A673 (cell line): ENCODE results near the gene CLASP1. TPM values are rescaled to one million over a fixed set of nuclear protein-coding genes. Genes with fewer than 3 reads are reported as not detected.
"Not testable (repeated sequence)": the region's sequence is repeated elsewhere in the genome, so short reads cannot be mapped to it uniquely, and the experiment has no call there.

Source experiments
- BruUV-seq: library from RNA; stranded (reverse); fragments of 400-500 nt; replicated peaks from 2 replicates; lab custom pipeline; 2021; lab: Mats Ljungman, UMichigan
- CTCF ChIA-PET: fragments of 300-600 bp; sonication (Branson Sonifier 250); formaldehyde crosslinking; loops from one replicate; lab custom pipeline; 2022; ENCODE audit warnings: antibody characterized with exemption; lab: Charles Lee
- POLR2A ChIA-PET: fragments of 300-600 bp; sonication (Branson Sonifier 250); formaldehyde crosslinking; loops from one replicate; lab custom pipeline; 2022; ENCODE audit warnings: antibody characterized with exemption; ENCODE audit not compliant: low non-redundant PET; lab: Charles Lee
- DNase-seq: peaks from one replicate; pipeline ENCODE4 v3.0.0-alpha.2; 2015; ENCODE audit warnings: low spot score
- H3K27ac ChIP-seq: fragments of 200-600 bp; sonication (generic); 2 replicates; pipeline ENCODE4 v1.5.1; 2016; ENCODE audit warnings: mixed run types, low read depth, mild to moderate bottlenecking, mixed read lengths, antibody characterized with exemption, low read length; ENCODE audit not compliant: poor library complexity, severe bottlenecking
- H3K27me3 ChIP-seq: fragments of 200-600 bp; sonication (generic); replicated peaks from 2 replicates; pipeline ENCODE4 v1.6.1; 2017; ENCODE audit warnings: mixed run types, low read depth, mild to moderate bottlenecking, mixed read lengths, antibody characterized with exemption, low read length; ENCODE audit not compliant: insufficient read depth, poor library complexity
- H3K36me3 ChIP-seq: fragments of 200-600 bp; sonication (generic); 2 replicates; pipeline ENCODE4 v1.6.1; 2016; ENCODE audit warnings: mixed run types, mild to moderate bottlenecking, mixed read lengths, antibody characterized with exemption, low read length; ENCODE audit not compliant: insufficient read depth, poor library complexity, severe bottlenecking
- H3K4me1 ChIP-seq: fragments of 200-600 bp; sonication (generic); 2 replicates; pipeline ENCODE4 v1.6.1; 2017; ENCODE audit warnings: mixed run types, mild to moderate bottlenecking, mixed read lengths, antibody characterized with exemption, low read length; ENCODE audit not compliant: insufficient read depth, poor library complexity, severe bottlenecking
- H3K4me3 ChIP-seq: fragments of 200-600 bp; sonication (generic); 2 replicates; pipeline ENCODE4 v1.5.1; 2016; ENCODE audit warnings: low read depth, mixed run types, mild to moderate bottlenecking, mixed read lengths, low read length; ENCODE audit not compliant: poor library complexity, severe bottlenecking
- H3K9me3 ChIP-seq: fragments of 200-600 bp; sonication (generic); 2 replicates; pipeline ENCODE4 v1.6.1; 2016; ENCODE audit warnings: mixed run types, low read depth, mild to moderate bottlenecking, mixed read lengths, antibody characterized with exemption, low read length; ENCODE audit not compliant: poor library complexity, severe bottlenecking
- EZH2 ChIP-seq: fragments of 200-600 bp; sonication (generic); IDR thresholded peaks from 2 replicates; pipeline ENCODE4 v1.6.1; 2017; ENCODE audit warnings: borderline replicate concordance, low read depth, mild to moderate bottlenecking, mixed read lengths, antibody characterized with exemption, low read length; ENCODE audit not compliant: poor library complexity, severe bottlenecking
- intact Hi-C: fragments of 100-400 bp; cut with micrococcal nuclease; formaldehyde crosslinking; loops from one replicate; pipeline ENCODE4 v1.10.0; 2022; ENCODE audit not compliant: unreplicated experiment
- total RNA-seq: library from RNA; stranded (reverse); gene quantifications from 2 replicates; pipeline ENCODE4 v1.2.3, GENCODE V29; 2021
- TF ChIP-seq, protein P1 (sequence below): fragments of 300-800, 200-600 bp; sonication (generic); conservative IDR thresholded peaks from 2 replicates; pipeline ENCODE4 v1.5.1; 2017; ENCODE audit warnings: low read depth, mild to moderate bottlenecking, antibody characterized with exemption, low read length, moderate library complexity, mixed read lengths

CLASP1 gene
- total RNA-seq, 1 experiment from 2014 or later: 69.1 TPM

DNA sequence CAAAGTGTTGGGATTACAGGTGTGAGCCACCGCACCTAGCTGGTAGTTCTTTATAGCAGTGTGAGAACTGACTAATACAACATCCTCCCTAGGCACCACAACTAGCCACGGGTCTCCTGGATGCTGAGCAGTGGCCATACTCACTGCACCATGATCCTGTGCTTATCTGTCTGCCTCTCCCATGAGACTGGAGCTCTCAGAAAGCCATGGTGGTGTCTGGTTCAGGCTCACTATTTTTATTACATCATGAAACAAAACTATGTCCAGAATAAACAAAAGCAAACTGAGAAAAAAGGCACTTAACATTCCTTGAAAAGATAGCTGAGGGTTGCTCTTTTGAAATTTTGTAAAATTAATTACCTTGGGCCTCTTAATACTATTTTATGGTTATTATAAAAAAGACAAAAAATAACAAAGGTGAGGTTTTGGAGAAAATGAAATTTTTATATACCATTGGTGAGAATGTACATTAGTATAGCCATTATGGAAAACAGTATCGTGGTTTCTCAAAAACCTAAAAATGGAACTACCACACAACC lies 273.6 kb downstream of the CLASP1 start:
- Histone ChIP-seq H3K4me1 (no peaks in the 10 kb centered on the region), H3K27me3 (no peaks in the 10 kb centered on the region), H3K27ac (no peak overlapping the region), H3K9me3 (no peaks in the 10 kb centered on the region), H3K36me3 (peaks cover 17% of the 10 kb centered on the region), H3K4me3 (no peak overlapping the region)
- no peak for TF ChIP-seq EZH2
- TF ChIP-seq, protein P1, sequence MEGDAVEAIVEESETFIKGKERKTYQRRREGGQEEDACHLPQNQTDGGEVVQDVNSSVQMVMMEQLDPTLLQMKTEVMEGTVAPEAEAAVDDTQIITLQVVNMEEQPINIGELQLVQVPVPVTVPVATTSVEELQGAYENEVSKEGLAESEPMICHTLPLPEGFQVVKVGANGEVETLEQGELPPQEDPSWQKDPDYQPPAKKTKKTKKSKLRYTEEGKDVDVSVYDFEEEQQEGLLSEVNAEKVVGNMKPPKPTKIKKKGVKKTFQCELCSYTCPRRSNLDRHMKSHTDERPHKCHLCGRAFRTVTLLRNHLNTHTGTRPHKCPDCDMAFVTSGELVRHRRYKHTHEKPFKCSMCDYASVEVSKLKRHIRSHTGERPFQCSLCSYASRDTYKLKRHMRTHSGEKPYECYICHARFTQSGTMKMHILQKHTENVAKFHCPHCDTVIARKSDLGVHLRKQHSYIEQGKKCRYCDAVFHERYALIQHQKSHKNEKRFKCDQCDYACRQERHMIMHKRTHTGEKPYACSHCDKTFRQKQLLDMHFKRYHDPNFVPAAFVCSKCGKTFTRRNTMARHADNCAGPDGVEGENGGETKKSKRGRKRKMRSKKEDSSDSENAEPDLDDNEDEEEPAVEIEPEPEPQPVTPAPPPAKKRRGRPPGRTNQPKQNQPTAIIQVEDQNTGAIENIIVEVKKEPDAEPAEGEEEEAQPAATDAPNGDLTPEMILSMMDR: no peak
- intact Hi-C loops: no loop called here
- no TSS peak for BruUV-seq
- no peak for DNase-seq
- ChIA-PET POLR2A (no interaction called here), CTCF (no interaction called here)

DNA sequence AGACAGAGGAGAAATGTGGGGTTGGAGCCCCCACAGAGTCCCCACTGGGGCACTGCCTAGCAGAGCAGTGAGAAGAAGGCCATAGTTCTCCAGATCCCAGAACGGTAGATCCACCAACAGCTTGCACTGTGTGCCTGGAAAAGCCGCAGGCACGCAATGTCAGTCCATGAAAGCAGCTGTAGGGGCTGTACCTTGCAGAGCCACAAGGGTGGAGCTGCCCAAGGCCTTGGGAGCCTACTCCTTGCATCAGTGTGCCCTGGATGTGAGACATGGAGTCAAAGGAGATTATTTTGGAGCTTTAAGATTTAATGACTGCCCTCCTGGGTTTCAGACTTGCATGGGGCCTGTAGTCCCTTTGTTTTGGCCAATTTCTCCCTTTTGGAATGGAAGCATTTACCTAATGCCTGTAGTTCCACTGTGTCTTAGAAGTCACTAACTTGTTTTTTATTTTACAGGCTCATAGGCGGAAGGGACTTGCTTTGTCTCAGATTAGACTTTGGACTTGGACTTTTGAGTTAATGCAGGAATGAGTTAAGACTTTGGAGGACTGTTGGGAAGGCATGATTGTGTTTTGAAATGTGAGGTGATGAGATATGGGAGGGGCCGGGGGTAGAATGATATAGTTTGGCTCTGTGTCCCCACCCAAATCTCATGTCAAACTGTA lies 274.7 kb downstream of the CLASP1 start:
- H3K4me3 ChIP-seq, DNase-seq, H3K27me3 ChIP-seq, H3K27ac ChIP-seq, H3K4me1 ChIP-seq, CTCF ChIA-PET, H3K9me3 ChIP-seq, BruUV-seq, POLR2A ChIA-PET, intact Hi-C loops: not testable (repeated sequence)
- peaks cover 17% of the 10 kb centered on the region for H3K36me3 ChIP-seq

- BruUV-seq: no TSS peak
Observed at GRCh38 chr2:121372721-121373353, 276.4 kb downstream of the CLASP1 start.

More at GRCh38 chr2:121372721-121373353, 276.4 kb downstream of the CLASP1 start:
- Histone ChIP-seq H3K9me3 (no peaks in the 10 kb centered on the region), H3K27me3 (no peaks in the 10 kb centered on the region), H3K36me3 (peaks cover 17% of the 10 kb centered on the region), H3K4me3 (no peak overlapping the region), H3K27ac (no peak overlapping the region), H3K4me1 (no peaks in the 10 kb centered on the region)
- TF ChIP-seq EZH2: no peak
- TF ChIP-seq, protein P1: no peak
- POLR2A ChIA-PET: no interaction called here
- DNase-seq: no peak
- intact Hi-C loops: no loop called here
- CTCF ChIA-PET: no interaction called here
